ENCODE data around the gene GRM8.

GRCh38 chr7:127017196-127017595 lies 235.5 kb downstream of the GRM8 start:
- TF ChIP-seq, protein P1, sequence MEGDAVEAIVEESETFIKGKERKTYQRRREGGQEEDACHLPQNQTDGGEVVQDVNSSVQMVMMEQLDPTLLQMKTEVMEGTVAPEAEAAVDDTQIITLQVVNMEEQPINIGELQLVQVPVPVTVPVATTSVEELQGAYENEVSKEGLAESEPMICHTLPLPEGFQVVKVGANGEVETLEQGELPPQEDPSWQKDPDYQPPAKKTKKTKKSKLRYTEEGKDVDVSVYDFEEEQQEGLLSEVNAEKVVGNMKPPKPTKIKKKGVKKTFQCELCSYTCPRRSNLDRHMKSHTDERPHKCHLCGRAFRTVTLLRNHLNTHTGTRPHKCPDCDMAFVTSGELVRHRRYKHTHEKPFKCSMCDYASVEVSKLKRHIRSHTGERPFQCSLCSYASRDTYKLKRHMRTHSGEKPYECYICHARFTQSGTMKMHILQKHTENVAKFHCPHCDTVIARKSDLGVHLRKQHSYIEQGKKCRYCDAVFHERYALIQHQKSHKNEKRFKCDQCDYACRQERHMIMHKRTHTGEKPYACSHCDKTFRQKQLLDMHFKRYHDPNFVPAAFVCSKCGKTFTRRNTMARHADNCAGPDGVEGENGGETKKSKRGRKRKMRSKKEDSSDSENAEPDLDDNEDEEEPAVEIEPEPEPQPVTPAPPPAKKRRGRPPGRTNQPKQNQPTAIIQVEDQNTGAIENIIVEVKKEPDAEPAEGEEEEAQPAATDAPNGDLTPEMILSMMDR (IDR thresholded peaks at IDR 0.05; ENCODE audit: low read length), result no peak
- no peak for TF ChIP-seq EZH2 (IDR thresholded peaks at IDR 0.05; ENCODE audit: borderline replicate concordance, low read length)
